ENCODE results near the gene NELL2.

GRCh38 chr12:44532940-44533339, 343.2 kb downstream of the NELL2 start:
- TF ChIP-seq, protein P1, sequence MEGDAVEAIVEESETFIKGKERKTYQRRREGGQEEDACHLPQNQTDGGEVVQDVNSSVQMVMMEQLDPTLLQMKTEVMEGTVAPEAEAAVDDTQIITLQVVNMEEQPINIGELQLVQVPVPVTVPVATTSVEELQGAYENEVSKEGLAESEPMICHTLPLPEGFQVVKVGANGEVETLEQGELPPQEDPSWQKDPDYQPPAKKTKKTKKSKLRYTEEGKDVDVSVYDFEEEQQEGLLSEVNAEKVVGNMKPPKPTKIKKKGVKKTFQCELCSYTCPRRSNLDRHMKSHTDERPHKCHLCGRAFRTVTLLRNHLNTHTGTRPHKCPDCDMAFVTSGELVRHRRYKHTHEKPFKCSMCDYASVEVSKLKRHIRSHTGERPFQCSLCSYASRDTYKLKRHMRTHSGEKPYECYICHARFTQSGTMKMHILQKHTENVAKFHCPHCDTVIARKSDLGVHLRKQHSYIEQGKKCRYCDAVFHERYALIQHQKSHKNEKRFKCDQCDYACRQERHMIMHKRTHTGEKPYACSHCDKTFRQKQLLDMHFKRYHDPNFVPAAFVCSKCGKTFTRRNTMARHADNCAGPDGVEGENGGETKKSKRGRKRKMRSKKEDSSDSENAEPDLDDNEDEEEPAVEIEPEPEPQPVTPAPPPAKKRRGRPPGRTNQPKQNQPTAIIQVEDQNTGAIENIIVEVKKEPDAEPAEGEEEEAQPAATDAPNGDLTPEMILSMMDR (IDR thresholded peaks at IDR 0.05), result no peak
- TF ChIP-seq POLR2A (IDR thresholded peaks at IDR 0.05), result no peak
